PC-3 (cell line): ENCODE measurements around the gene SPINK4. TPM values are rescaled to one million over a fixed set of nuclear protein-coding genes. Genes with fewer than 3 reads are reported as not detected.

ENCODE experiments used
- ATAC-seq: fragments of 200-7000 bp; cut with Tn5 transposase; 2 replicates; pipeline ENCODE4 v1.9.1; 2020; ENCODE audit warnings: mild to moderate bottlenecking, moderate library complexity
- BruUV-seq: library from RNA; stranded (reverse); fragments of 400-500 nt; replicated peaks from 2 replicates; lab custom pipeline; 2021; lab: Mats Ljungman, UMichigan
- CTCF ChIA-PET: fragments of 300-600 bp; sonication (Branson Sonifier 250); formaldehyde crosslinking; loops from one replicate; lab custom pipeline; 2022; ENCODE audit warnings: antibody characterized with exemption; lab: Charles Lee
- POLR2A ChIA-PET: fragments of 300-600 bp; sonication (Branson Sonifier 250); formaldehyde crosslinking; loops from one replicate; lab custom pipeline; 2022; ENCODE audit warnings: antibody characterized with exemption; ENCODE audit not compliant: unreplicated experiment; lab: Charles Lee
- DNase-seq: peaks from one replicate; pipeline ENCODE4 v3.0.0-alpha.2; 2015
- H2AFZ ChIP-seq: fragments of 300-600 bp; sonication (generic); 2 replicates; pipeline ENCODE4 v1.6.0; 2016; ENCODE audit warnings: antibody characterized with exemption, low read length
- H3F3A ChIP-seq: fragments of 300-600 bp; sonication (generic); one replicate; pipeline ENCODE4 v1.6.0; 2017; ENCODE audit warnings: antibody characterized with exemption, low read length, control low read depth, mild to moderate bottlenecking; ENCODE audit not compliant: unreplicated experiment
- H3K27ac ChIP-seq: fragments of 300-600 bp; sonication (generic); 2 replicates; pipeline ENCODE4 v1.5.1; 2016; ENCODE audit warnings: mild to moderate bottlenecking, low read length
- H3K27me3 ChIP-seq: fragments of 300-600 bp; sonication (generic); 2 replicates; pipeline ENCODE4 v1.6.1; 2016; ENCODE audit warnings: low read length, mixed read lengths
- H3K36me3 ChIP-seq: fragments of 300-600 bp; sonication (generic); 2 replicates; pipeline ENCODE4 v1.6.1; 2016; ENCODE audit warnings: low read depth, mixed run types, low read length, mixed read lengths
- H3K4me1 ChIP-seq: fragments of 300-600 bp; sonication (generic); 2 replicates; pipeline ENCODE4 v1.5.1; 2016; ENCODE audit warnings: low read length; ENCODE audit not compliant: insufficient read depth
- H3K4me2 ChIP-seq: fragments of 300-600 bp; sonication (generic); 2 replicates; pipeline ENCODE4 v1.6.0; 2016; ENCODE audit warnings: low read length
- H3K4me3 ChIP-seq: fragments of 300-600 bp; sonication (generic); 2 replicates; pipeline ENCODE4 v1.5.1; 2016; ENCODE audit warnings: mild to moderate bottlenecking, low read length, mixed read lengths
- H3K79me2 ChIP-seq: fragments of 300-600 bp; sonication (generic); 2 replicates; pipeline ENCODE4 v1.6.1; 2017; ENCODE audit warnings: low read length, mixed read lengths
- H3K9ac ChIP-seq: fragments of 300-600 bp; sonication (generic); 2 replicates; pipeline ENCODE4 v1.6.0; 2016; ENCODE audit warnings: mild to moderate bottlenecking, low read length
- H3K9me2 ChIP-seq: fragments of 300-600 bp; sonication (generic); replicated peaks from 2 replicates; pipeline ENCODE4 v1.6.1; 2016; ENCODE audit warnings: mixed run types, low read length, mixed read lengths
- H3K9me3 ChIP-seq: fragments of 300-600 bp; sonication (generic); 2 replicates; pipeline ENCODE4 v1.6.1; 2016; ENCODE audit warnings: low read length, mixed read lengths
- H4K20me1 ChIP-seq: fragments of 300-600 bp; sonication (generic); 2 replicates; pipeline ENCODE4 v1.6.1; 2016; ENCODE audit warnings: low read length, mixed read lengths
- CTCF ChIP-seq: fragments of 300-600 bp; sonication (generic); conservative IDR thresholded peaks from 2 replicates; pipeline ENCODE4 v1.5.1; 2017; ENCODE audit warnings: antibody characterized with exemption, low read depth, mild to moderate bottlenecking, low read length
- EZH2 ChIP-seq: fragments of 300-600 bp; sonication (generic); IDR thresholded peaks from one replicate; pipeline ENCODE4 v1.6.1; 2017; ENCODE audit warnings: antibody characterized with exemption, mild to moderate bottlenecking, low read length; ENCODE audit not compliant: unreplicated experiment
- EZH2phosphoT487 ChIP-seq: fragments of 300-600 bp; sonication (generic); IDR thresholded peaks from 2 replicates; pipeline ENCODE4 v1.6.1; 2018; ENCODE audit warnings: mild to moderate bottlenecking, antibody characterized with exemption, low read length, borderline replicate concordance
- intact Hi-C: fragments of 100-400 bp; cut with micrococcal nuclease; formaldehyde crosslinking; loops from 2 replicates; pipeline ENCODE4 v1.9.0; 2023
- total RNA-seq: library from RNA; depleted of rRNA; stranded (reverse); fragments of >200 nt; gene quantifications from 2 replicates; pipeline ENCODE4 v1.2.3, GENCODE V29; 2014

The SPINK4 gene
- total RNA-seq, 1 experiment from 2014 or later = not detected

GRCh38 chr9:33202018-33202417 is 37.9 kb upstream of the SPINK4 start:
- no peak overlapping the region for H3K27ac ChIP-seq
- no peak for ATAC-seq
- H3F3A ChIP-seq = no peaks in the 10 kb centered on the region
- no peak overlapping the region for H3K4me2 ChIP-seq
- intact Hi-C loops = no loop called here
- no peaks in the 10 kb centered on the region for H3K4me1 ChIP-seq
- H4K20me1 ChIP-seq = no peaks in the 10 kb centered on the region
- no peak for DNase-seq
- ChIA-PET CTCF (no interaction called here), POLR2A (no interaction called here)
- no peaks in the 10 kb centered on the region for H3K36me3 ChIP-seq
- no TSS peak for BruUV-seq
- TF ChIP-seq EZH2phosphoT487 (no peak), EZH2 (no peak), CTCF (no peak)
- no peak overlapping the region for H2AFZ ChIP-seq
- H3K9ac ChIP-seq = no peak overlapping the region
- no peaks in the 10 kb centered on the region for H3K9me2 ChIP-seq
- H3K4me3 ChIP-seq = no peak overlapping the region
- no peaks in the 10 kb centered on the region for H3K9me3 ChIP-seq
- no peaks in the 10 kb centered on the region for H3K79me2 ChIP-seq
- H3K27me3 ChIP-seq = no peaks in the 10 kb centered on the region

- no peaks in the 10 kb centered on the region for H3K79me2 ChIP-seq
- H4K20me1 ChIP-seq = no peaks in the 10 kb centered on the region
- no peak for ATAC-seq
- H3K9me3 ChIP-seq = no peaks in the 10 kb centered on the region
- H3K9ac ChIP-seq = no peak overlapping the region
- DNase-seq = no peak
- H2AFZ ChIP-seq = no peak overlapping the region
- H3K4me1 ChIP-seq = no peaks in the 10 kb centered on the region
- ChIA-PET POLR2A (interaction anchor here (0.7 kb wide), 1 partner anchor 71 kb away, joined by 4 read pairs; no protein-coding TSS in a partner anchor), CTCF (no interaction called here)
- H3K27ac ChIP-seq = no peak overlapping the region
- no peak for TF ChIP-seq EZH2phosphoT487
- no peak for TF ChIP-seq EZH2
- no peak for TF ChIP-seq CTCF
- H3K4me2 ChIP-seq = no peak overlapping the region
- H3F3A ChIP-seq = no peaks in the 10 kb centered on the region
- no peak overlapping the region for H3K4me3 ChIP-seq
- no TSS peak for BruUV-seq
- no peaks in the 10 kb centered on the region for H3K36me3 ChIP-seq
- no peaks in the 10 kb centered on the region for H3K27me3 ChIP-seq
- H3K9me2 ChIP-seq = no peaks in the 10 kb centered on the region
- intact Hi-C loops = no loop called here
Observed at GRCh38 chr9:33202552-33203201, 37.3 kb upstream of the SPINK4 start.

- Histone ChIP-seq H3K79me2 (no peaks in the 10 kb centered on the region), H3K4me1 (peaks cover 11% of the 10 kb centered on the region), H2AFZ (no peak overlapping the region), H3K4me2 (no peak overlapping the region), H3K27ac (no peak overlapping the region), H3K36me3 (no peaks in the 10 kb centered on the region), H3K9me2 (no peaks in the 10 kb centered on the region), H3K4me3 (no peak overlapping the region), H3K9ac (no peak overlapping the region), H3F3A (no peaks in the 10 kb centered on the region), H3K9me3 (no peaks in the 10 kb centered on the region), H4K20me1 (no peaks in the 10 kb centered on the region), H3K27me3 (no peaks in the 10 kb centered on the region)
- BruUV-seq = no TSS peak
- intact Hi-C loops = no loop called here
- ChIA-PET CTCF (no interaction called here), POLR2A (no interaction called here)
- no peak for DNase-seq
- no peak for ATAC-seq
- TF ChIP-seq EZH2phosphoT487 = no peak
- no peak for TF ChIP-seq CTCF
- no peak for TF ChIP-seq EZH2
Observed at GRCh38 chr9:33209394-33209793, 30.6 kb upstream of the SPINK4 start.
